ENCODE data around the gene SREBF1.

Gene SREBF1

GRCh38 chr17:17772231-17772630, 64.6 kb downstream of the SREBF1 start:
- DNase-seq = no peak

GRCh38 chr17:17771498-17772201, 65.1 kb downstream of the SREBF1 start:
- no peak for DNase-seq

GRCh38 chr17:17770632-17771044, 66.1 kb downstream of the SREBF1 start:
- DNase-seq = no peak

DNA sequence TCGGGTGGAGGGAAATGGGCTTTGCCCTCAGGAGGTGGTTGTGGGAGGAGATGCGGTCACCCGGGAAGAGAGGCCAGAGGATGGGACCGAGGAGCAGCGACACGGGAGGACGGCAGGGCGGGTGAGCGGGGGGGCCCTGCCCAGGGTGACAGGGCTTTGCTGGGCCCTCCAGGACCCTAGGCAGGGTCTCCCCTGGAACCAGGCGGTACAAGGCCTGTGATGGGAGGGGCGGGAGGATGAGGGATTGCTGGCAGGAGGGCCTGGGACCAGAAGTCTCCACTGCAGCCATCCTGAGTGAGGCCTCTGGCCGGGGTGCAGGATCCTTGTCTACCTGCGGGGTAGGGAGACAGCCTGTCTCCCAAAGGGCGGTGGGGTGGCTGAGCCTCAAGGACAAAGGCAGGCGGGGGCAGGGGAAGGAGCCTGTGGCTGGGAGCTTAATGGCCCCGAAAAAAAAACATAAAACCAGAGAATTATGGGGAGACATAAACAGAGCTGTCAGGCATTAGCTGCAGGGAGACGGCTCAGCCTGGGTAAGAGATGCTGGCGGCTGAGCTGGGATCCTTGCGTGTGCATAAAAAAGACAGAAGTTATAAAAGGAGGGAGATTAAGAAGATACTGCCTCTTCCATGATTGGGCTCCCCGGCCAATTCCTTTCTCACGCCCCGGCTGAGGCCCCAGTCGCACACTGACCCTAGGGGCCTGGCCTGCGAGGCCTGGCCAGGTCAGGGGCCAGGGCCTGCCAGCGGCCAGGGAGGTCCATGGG, 66.7 kb downstream of the SREBF1 start:
- no peak for DNase-seq

DNA sequence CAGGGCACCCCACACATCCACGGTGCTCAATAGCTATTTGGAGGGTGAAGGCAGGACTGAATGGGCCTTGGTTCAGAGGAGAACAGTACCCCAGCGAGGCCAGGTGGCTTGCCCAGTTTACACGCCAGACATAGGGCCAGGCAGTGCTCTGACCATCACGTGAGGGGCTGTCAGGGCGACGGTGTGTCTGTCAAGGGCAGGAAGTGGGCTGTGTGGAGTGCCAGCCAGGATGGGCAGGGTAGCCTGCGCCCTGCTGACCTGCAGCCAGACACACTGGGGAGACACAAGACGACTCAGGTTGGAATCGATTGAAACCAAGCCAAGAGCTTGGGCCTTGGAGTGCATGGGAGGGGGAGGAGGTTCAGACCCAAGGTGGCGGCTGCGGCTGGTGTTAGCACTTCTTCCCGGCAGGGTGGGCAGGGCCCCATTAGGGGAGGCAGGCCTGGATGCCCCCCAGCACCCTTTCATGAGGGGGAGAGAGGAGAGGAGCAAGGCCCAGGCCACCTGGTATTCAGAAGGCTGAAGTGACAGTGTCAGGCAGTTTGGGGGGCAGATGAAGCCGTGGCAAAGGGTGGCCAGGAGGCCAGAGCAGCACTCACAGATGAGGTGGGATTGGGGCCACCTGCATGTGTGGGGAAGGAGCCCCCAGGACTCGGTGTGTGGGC, 68.2 kb downstream of the SREBF1 start:
- DNase-seq = no peak

- DNase-seq = no peak
Measured at GRCh38 chr17:17767887-17768418, 68.8 kb downstream of the SREBF1 start.

GRCh38 chr17:17767154-17767869, 69.5 kb downstream of the SREBF1 start:
- no peak for DNase-seq

DNA sequence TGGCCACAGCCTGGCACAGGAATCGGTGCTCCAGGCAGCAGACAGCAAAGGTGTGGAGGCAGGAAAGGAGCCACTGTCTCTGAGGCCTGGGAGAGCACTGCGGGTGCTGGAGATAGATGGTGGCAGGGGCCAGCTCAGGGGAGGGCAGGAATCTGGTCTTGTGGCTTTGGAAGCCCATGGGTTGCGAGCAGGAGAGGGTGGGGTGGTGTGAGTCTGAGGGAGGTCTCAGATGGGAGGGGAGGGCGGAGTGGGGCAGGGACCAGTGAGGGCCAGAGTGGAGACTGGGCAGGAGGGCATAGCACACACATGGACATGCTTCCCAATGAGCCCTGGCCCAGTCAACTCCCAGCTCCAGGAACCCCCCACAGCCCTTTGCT, 70.1 kb downstream of the SREBF1 start:
- no peak for DNase-seq

GRCh38 chr17:17766077-17766743, 70.6 kb downstream of the SREBF1 start:
- no peak for DNase-seq

- no peak for DNase-seq
Measured at GRCh38 chr17:17765359-17766076, 71.3 kb downstream of the SREBF1 start.

GRCh38 chr17:17763734-17764133, 73.1 kb downstream of the SREBF1 start:
- no peak for DNase-seq

DNA sequence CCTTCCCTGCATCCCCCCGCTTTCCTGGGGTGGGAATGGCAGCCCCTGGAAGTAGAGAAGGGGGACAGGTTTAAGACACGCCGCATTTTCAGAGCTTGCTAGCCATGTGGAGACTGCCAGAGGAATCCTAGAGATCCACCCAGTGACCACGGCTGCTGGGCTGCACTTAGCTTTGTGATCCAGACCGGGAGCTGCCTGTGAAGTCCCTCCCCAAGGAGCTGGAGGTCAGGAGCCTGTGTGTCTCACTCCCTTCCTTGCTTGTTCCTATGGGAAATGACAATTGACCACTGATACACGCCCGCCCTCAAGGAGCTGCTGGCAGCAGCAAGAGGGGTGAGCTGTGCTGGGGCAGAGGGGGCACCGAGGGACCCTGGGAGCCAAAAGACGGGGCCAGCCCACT, 73.7 kb downstream of the SREBF1 start:
- DNase-seq = no peak

GRCh38 chr17:17762744-17763105, 74.1 kb downstream of the SREBF1 start:
- DNase-seq = no peak
